ENCODE data around the gene PDZK1IP1.

The PDZK1IP1 gene

DNA sequence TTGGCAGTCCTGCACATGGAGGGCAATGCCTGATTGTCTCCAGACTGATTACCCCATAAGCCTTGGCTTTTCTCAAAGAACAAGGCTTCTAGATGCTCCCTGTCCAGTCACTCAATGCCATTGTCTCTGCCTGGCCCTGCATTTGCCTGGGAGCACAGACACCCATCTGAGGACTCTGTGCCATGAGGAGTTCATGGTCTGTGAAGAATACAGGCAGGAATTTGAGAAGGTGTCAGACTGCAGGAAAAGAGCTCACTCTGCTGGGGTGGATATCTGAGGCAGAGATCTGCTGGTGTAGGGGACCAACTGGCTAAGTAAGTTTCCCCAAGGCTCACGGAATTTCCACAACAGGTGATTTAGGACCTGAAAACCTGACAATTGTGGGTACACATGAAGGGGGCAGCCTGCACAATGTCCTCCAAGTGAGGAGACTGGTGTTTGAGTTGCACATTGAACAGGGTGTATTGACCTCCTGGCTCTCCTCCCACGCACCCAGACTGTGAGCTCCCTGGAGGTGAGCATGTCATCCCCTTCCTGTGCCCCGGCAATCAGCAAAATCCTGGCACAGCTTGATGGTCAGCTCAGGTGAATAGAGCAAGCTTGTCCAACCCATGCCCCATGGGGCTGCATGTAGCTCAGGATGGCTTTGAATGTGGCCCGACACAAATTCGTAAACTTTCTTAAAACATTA lies 51.8 kb downstream of the PDZK1IP1 start:
- DNase-seq (ENCODE audit: low read depth in 3 of 3) = no peak

DNA sequence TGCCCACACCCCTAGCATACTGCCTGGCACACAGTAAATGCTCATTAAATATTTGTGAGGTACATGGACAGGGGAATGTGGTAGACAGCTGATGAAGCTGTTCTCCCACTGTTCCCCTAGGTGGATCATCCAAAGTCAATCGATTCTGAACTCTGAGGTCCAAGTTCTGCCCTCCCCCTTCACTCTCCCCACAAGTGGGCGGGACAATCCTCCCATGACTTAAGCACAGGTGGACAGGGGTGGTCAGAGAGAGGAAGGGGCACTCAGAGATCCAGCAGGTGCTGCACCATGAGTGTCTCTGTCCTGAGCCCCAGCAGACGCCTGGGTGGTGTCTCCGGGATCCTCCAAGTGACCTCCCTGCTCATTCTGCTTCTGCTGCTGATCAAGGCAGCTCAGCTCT lies 52.6 kb downstream of the PDZK1IP1 start, which contains the start of gene CYP4A22:
Gene CYP4A22 (plus strand): TSS at position 244 of the 400 bp plus-strand sequence. CDS start 45 bp downstream, at position 289.
- DNase-seq (ENCODE audit: low read depth in 3 of 3) = no peak

All from stimulated activated CD4-positive, alpha-beta T cell treated with anti-CD3 and anti-CD28 coated beads, TNF-alpha, amount 100 ng/mL, for 24 hours (primary cell).